PC-3 (cell line): ENCODE results near the gene SLC5A9.

Experiments
- CTCF ChIP-seq: fragments of 300-600 bp; sonication (generic); conservative IDR thresholded peaks from 2 replicates; pipeline ENCODE4 v1.5.1; 2017; ENCODE audit warnings: antibody characterized with exemption, low read depth, mild to moderate bottlenecking, low read length
- EZH2 ChIP-seq: fragments of 300-600 bp; sonication (generic); IDR thresholded peaks from one replicate; pipeline ENCODE4 v1.6.1; 2017; ENCODE audit warnings: antibody characterized with exemption, mild to moderate bottlenecking, low read length; ENCODE audit not compliant: unreplicated experiment

GRCh38 chr1:48235652-48236051 is 13.1 kb downstream of the SLC5A9 start:
- no peak for TF ChIP-seq CTCF
- TF ChIP-seq EZH2: no peak
